Measurements from ENCODE around the gene TSPAN9.

- no peak for TF ChIP-seq CEBPB (IDR thresholded peaks at IDR 0.05; ENCODE audit: low read depth)
- peak in 2 of 3 experiments; percentile 51 to 56; a peak in 5 of 6 replicates for TF ChIP-seq CTCF (IDR thresholded peaks at IDR 0.05 in 2 of 3, conservative IDR thresholded peaks at IDR 0.05 in 1 of 3; ENCODE audit: borderline replicate concordance in 1 of 3, insufficient read depth in 1 of 3, low read depth in 2 of 3, low read length in 2 of 3)
- no peak for TF ChIP-seq EZH2 (IDR thresholded peaks at IDR 0.05)
- no peak for TF ChIP-seq POLR2AphosphoS5 (IDR thresholded peaks at IDR 0.05; ENCODE audit: low read depth, low read length)
- no peak for TF ChIP-seq POLR2A (IDR thresholded peaks at IDR 0.05; ENCODE audit: borderline replicate concordance, extremely low read depth, insufficient read depth, insufficient read length)
- TF ChIP-seq SIN3A (IDR thresholded peaks at IDR 0.05; ENCODE audit: low read depth) = no peak
- no peak for TF ChIP-seq EZH2phosphoT487 (IDR thresholded peaks at IDR 0.05; ENCODE audit: borderline replicate concordance)
Measured at GRCh38 chr12:3313675-3314663, 236.8 kb downstream of the TSPAN9 start.

All from HCT116 (cell line).